Cardiac fibroblast (primary cell): ENCODE measurements around the gene SYNDIG1.

Experiments
- DNase-seq, 2 donors: peaks; one replicate each; pipeline versions ENCODE4 v3.0.0 to v3.0.0-alpha.2; 2010; ENCODE audit warnings: low read depth in 2 of 2
- H3K4me3 ChIP-seq, 2 donors: replicated peaks in 1 of 2; 1 replicate in 1 of 2; 2 replicates in 1 of 2; pipeline ENCODE4 v1.5.1; 2011; ENCODE audit warnings: low read depth in 2 of 2, low read length in 2 of 2, mild to moderate bottlenecking in 2 of 2, moderate library complexity in 1 of 2
- CTCF ChIP-seq: IDR thresholded peaks from one replicate; pipeline ENCODE4 v1.5.1; 2011; ENCODE audit warnings: low read depth, mild to moderate bottlenecking, low read length, inconsistent platforms

SYNDIG1 gene

GRCh38 chr20:24469116-24469893 lies at the start of gene SYNDIG1:
SYNDIG1 (plus strand) TSS chr20:24469629; CDS start chr20:24543098, 73,469 bp downstream.
- TF ChIP-seq CTCF, result no peak
- DNase-seq, result peak in 1 of 2 donors; percentile 0
- peak within 1 kb of the TSS in 1 of 2 donors; percentile 15 for H3K4me3 ChIP-seq

- no peak overlapping the region for H3K4me3 ChIP-seq
- no peak for TF ChIP-seq CTCF
- DNase-seq, result no peak
Measured at GRCh38 chr20:24419786-24420185, 49.6 kb upstream of the SYNDIG1 start.

- no peak overlapping the region for H3K4me3 ChIP-seq
- no peak for DNase-seq
- no peak for TF ChIP-seq CTCF
Measured at GRCh38 chr20:24420567-24420966, 48.9 kb upstream of the SYNDIG1 start.

GRCh38 chr20:24421071-24421470 lies 48.4 kb upstream of the SYNDIG1 start:
- no peak for DNase-seq
- H3K4me3 ChIP-seq, result no peak overlapping the region
- TF ChIP-seq CTCF, result no peak

- no peak overlapping the region for H3K4me3 ChIP-seq
- DNase-seq, result no peak
- TF ChIP-seq CTCF, result no peak
Measured at GRCh38 chr20:24422091-24422760, 47.2 kb upstream of the SYNDIG1 start.

- DNase-seq, result no peak
- TF ChIP-seq CTCF, result no peak
- no peak overlapping the region for H3K4me3 ChIP-seq
Measured at GRCh38 chr20:24423390-24424313, 45.8 kb upstream of the SYNDIG1 start.
